Measurements from ENCODE around the gene SLC22A23.
"Not testable (repeated sequence)": the region's sequence is repeated elsewhere in the genome, so short reads cannot be mapped to it uniquely, and the experiment has no call there.

SLC22A23 gene

DNA sequence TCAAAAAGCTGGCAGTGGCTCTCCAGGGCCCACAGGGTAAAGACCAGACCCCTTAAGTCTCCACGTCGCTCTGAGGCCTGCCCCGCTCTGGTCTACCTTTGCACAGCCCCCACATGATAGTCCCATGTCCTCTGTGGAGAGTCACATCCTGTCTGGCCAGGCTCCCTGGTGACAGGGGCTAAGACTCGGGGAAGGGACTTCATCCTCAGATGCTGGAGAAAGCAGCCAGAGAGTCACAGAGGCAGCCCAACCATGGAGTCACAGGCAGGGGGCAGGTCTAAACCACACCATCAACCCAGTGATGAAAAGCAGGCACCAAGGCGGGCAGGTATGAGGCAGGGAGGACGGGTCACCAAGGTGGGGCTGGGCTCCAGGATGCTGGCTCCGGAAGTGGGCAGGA, 62.2 kb downstream of the SLC22A23 start:
- H3K4me3 ChIP-seq (ENCODE audit: low read length), result no peak overlapping the region
- no peak for DNase-seq (ENCODE audit: low read depth, low spot score)

DNA sequence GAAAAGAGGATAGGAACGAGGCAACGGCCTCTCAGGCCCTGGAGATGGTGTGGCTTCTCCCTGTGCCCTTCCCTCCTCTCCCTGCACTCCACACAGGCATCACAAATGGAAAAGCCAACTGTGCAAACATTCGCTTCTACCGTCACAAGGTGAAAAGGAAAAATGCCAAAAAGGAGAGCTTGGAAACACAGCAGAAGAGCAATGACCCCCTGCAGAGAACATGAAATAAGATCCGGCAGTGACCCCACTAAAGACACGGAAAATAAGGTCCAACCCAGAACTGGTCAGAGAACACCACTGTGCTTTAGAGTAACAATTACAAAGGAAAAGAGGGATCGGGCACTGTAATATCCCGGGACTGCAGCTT, 63.0 kb downstream of the SLC22A23 start:
- no peak overlapping the region for H3K4me3 ChIP-seq (ENCODE audit: low read length)
- DNase-seq (ENCODE audit: low read depth, low spot score), result no peak

DNA sequence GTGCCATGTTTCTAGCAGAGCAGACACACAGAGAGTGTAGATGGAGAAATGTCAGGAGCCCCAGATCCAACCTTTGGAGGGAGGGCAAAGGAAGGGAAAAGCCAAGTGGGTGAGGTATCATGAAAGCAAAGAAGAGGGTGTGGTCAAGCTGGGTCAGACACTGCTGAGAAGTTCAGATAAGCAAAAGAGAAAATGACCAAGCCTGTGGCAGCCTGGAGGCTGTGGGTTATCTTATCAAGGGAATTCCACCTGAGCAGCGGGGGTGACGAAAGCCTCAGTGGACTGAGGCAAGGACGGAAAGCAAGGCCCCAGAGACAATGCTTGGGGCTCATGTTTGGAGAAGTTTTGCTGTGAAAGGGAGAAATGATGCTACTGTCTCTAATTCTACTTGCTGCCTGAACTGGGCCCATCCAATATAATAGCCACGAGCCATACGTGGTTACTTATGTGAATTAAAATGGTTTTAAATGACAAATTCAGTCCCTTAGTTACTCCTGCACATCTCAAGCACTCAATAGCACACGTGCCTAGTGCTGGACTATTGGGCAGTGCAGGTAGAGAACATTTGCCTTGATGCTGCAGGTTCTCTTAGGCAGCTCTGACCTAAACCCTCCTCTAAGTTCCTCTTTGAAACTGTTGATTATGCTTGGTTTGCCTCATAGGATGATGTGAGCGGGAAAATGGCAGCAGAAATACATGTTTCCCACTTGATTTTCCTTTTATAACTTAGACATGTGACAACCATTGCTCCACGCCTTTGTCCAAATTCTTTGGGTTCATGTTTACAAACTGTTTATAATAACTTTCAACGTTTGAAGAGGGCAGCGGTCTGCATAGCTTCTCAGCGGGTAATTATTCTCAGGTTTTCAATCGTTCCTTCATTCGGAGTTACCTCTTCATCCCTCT, 63.7 kb downstream of the SLC22A23 start:
- no peak for DNase-seq (ENCODE audit: low read depth, low spot score)
- H3K4me3 ChIP-seq (ENCODE audit: low read length), result no peak overlapping the region

DNA sequence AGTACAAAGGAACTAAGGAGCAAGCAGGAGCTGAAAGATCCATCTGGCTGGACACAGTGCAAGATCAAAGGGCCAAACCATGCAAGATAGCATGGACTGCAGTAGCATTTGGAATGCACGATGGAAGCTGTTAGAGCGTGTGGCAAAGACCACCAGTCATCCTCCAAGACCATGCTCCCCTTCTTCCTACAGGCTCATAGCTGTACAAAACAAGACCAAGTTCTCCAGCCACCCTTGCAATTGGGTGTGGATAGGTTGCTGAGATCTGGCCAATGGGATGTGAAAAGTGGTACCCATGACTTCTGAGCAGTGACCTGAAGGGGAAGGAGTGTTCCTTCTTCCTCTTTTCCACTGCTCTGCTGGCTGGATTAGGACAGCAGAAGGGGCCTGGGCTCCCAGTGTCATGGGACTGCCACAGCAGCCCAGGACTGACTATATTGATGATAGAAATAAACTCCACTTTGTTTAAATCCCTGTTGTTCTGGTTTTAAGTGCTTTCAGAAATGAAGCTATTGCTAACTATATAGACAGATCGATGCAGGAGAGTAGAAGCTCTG, 64.9 kb downstream of the SLC22A23 start:
- no peak overlapping the region for H3K4me3 ChIP-seq (ENCODE audit: low read length)

DNA sequence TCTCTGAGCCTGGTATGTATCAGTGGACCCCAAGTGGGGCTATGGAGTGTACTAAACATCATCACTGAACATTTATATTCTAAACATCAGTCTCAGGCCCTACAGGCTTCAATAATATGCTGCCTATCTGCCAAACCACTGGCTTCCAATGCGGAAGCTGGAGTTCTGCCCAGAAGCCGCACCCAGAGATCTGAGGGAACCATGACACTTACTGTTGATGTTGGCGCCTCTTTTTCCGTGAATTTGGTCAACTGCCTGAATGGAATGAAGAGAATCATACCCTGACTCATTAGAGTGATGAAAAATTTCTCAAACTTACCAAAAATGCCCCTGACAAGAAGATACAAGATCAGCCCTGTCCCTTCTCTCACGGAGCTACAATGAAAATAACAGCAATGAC, 66.2 kb downstream of the SLC22A23 start:
- no peak overlapping the region for H3K4me3 ChIP-seq (ENCODE audit: low read length)
- no peak for DNase-seq (ENCODE audit: low read depth, low spot score)

More for the DNA sequence above, 64.9 kb downstream of the SLC22A23 start:
- DNase-seq (ENCODE audit: low read depth, low spot score), result no peak

DNA sequence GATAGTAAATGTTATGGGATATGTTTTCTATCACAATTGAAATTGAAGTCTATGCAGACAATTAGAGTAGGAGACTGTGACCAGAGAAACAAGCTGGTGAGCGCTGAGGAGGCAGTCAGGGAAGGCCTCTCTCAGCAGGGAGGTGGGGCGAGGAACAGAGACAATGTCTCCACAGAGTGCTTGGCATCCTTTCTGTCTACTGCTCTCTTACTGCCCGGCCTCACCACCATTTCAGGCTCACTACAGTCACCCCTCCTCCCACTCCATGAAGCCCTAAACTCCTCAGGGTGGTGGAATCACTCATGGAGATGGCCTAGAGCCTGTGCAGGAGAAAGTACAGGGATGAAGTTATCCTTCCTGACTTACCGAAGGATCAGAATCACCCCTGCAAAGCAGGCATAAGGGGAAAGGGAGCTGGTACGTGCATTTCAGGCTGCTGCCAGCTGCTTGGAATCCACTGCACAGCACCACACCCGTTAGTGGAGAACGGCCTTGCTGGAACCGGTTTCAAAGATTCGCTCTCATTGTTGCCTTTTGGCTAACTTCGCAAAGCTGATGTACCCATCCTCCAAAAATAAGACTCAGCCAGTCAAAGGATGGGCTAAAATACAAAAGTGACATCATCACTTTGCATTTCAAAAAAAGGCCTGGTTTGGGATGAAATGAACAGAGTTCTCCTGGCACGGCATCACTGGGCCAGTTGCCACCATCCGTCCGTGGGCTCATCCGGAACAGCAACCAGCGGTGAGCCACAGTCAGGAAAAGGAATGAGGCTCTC, 67.3 kb downstream of the SLC22A23 start:
- DNase-seq (ENCODE audit: low read depth, low spot score), result no peak

DNA sequence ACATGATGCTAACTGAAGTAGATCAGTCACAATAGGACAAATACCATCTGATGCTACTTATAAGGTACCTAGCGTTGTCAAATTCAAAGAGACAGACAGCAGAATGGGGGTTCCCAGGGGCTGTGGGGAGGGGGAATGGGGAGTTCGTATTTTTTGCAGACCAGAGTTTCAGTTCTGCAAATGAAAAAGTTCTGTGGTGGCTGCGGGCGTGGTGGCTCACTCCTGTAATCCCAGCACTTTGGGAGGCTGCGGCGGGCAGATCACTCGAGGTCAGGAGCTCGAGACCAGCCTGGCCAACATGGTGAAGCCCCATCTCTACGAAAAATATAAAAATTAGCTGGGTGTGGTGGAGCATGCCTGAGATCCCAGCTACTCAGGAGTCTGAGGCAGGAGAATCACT, 68.1 kb downstream of the SLC22A23 start:
- no peak for DNase-seq (ENCODE audit: low read depth, low spot score)
- H3K4me3 ChIP-seq (ENCODE audit: low read length), result no peak overlapping the region

More for the DNA sequence above, 67.3 kb downstream of the SLC22A23 start:
- no peak overlapping the region for H3K4me3 ChIP-seq (ENCODE audit: low read length)

DNA sequence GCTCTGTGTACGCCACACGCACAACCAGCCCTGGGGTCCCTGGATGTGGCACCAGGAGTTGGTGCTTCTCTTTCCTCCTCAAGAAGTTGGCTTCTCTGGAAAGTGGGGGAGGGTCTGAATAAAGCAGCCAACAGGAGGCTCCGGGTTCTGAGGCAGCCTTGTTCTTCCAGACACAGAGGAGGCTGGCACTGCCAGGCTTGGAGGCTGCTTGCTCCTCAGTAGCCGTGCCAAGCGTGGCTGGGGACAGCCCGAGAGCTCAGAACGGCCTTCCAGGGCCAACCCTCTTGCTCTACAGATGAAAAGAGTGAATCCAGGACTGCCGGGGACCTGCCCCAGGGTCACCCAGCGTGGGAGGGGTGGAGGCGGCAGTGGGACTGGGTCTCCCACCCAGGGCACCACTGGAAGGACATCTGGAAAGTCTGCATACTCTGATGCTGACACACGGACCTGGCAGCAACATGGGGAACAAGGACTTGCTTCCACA, 70.4 kb downstream of the SLC22A23 start:
- no peak overlapping the region for H3K4me3 ChIP-seq (ENCODE audit: low read length)
- DNase-seq (ENCODE audit: low read depth, low spot score), result no peak

DNA sequence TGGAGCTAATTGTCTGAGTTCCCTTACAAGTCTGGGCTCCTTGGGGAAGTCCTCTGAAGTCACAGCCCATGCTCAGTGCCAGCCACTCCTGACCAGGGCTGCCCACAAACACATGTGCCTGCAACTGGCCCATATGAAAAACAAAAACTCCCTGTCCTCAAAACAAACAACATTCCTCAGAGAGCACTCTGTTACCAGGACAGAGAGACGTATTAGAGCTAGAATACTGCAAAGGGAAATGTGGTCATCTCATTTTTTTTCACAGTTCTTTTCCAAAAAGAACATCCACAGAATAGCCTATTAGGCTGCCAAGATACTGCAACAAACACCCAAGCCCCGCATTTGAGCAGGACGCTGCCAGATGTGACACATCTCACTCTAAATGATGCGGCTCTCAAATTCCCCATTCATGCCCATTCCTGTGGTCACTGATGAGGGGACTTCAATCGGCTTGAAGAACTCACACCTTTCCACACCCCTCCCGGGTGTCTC, 71.1 kb downstream of the SLC22A23 start:
- H3K4me3 ChIP-seq (ENCODE audit: low read length), result no peak overlapping the region
- no peak for DNase-seq (ENCODE audit: low read depth, low spot score)

DNA sequence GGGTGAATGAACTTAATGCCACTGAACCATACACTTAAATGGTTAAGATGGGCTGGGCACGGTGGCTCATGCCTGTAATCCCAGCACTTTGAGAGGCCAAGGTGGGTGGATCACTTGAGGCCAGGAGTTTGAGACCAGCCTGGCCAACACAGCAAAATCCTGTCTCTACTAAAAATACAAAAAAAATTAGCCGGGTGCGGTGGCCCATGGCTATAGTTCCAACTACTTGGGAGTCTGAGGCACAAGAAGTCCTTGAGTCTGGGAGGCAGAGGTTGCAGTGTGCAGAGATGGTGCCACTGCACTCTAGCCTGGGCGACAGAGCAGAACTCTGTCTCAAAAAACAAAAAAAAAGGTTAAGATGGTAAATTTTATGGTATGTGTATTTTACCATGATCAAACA, 71.7 kb downstream of the SLC22A23 start:
- DNase-seq (ENCODE audit: low read depth, low spot score); H3K4me3 ChIP-seq (ENCODE audit: low read length): not testable (repeated sequence)

DNA sequence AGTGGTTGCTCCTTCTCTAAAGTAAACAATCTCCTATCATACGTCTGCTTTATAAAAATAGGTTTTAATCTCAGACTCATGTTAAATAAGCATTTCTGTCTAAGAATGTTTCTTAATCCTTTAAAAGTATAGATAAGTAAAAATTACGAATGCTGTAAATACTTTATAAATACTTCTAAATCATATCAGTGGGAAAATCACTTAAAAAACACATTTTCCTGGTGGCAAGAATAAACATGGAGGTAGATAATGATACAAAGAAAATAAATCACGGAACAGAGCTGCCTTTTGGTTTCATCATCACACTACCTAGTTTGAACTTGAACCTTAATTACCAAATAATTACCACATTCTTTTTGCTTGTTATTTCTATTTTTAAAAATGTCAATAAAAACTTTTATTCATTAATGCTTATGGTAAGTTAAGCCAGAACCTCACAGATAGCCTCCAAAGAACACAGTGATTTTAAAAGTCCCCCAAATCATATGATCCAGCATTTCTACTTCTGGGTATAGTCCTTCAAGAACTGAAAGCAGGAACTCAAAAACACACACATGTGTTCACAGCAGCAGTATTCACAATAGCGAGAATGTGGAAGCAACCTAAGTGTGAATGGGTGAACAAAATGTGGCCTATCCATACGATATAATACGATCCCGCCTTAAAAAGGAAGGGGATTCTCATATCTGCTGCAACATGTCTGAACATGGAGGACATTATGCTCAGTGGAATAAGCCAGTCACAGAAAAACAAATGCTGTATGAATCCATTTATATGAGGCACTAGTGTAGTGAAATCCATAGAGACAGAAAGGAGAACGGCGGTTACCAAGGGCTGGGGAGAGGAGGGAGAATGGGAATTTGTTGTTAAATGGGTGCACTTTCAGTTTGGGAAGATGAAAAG, 72.4 kb downstream of the SLC22A23 start:
- DNase-seq (ENCODE audit: low read depth, low spot score), result no peak
- H3K4me3 ChIP-seq (ENCODE audit: low read length), result no peak overlapping the region

DNA sequence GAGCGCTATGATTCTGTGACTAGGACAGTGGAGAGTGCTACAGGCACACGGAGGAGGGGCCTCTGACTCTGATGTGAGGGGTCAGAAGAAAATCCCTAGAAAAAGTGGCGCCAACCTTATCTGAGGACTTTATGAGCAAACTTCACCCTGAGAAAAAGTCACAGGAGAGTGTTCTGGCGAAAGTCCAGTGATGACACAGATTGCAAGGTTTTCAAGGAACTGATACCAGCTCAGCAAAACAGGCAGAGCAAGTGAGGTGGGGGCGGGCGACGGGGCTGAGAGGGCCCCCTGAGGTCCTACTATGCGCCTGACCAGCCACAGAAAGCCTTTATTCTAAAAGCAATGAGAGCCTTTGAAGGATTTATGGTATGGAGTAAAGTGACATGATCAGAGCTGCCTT, 73.3 kb downstream of the SLC22A23 start:
- H3K4me3 ChIP-seq (ENCODE audit: low read length), result no peak overlapping the region
- no peak for DNase-seq (ENCODE audit: low read depth, low spot score)

DNA sequence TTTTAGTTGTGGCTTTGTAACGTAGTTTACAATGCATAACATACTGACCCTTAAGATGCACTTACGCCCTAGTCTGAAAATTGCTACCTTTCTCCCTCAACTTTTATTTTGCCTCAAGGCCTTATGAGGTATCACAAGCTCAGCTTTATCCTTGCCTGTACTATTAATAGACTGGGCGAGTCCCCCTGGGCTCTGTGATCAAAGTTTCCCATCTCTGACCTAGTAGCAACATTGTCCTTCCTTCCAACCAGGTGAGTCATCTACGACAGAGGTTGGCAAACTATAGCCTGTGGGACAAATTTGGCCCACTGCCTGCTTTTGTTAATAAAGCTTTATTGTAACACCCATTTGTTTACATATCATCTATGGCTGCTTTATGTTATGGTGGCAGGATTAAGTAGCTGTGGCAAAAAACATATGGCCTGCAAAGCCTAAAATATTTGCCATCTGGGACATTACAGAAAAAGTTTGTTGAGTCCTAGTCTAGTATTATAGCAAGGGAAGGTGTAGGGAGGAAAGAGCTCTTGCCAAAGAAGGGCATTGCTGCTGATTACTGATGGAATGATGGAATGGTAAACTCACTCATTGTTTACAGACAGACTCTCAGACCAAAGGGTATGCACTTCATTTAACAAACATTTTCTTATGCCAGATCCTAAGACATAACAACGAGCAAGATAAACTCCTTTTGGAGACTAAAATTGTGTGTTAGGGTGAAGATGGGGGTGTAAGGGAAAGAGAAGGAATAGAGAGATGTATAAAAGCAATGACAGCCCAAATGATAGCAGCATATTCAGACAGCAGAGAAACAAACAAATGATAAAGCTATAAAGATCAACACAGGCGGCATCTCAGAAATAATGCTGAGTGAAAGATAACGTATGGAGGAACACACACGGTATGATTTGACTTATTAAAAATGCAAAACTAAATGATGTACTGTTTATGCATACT, 74.2 kb downstream of the SLC22A23 start:
- no peak overlapping the region for H3K4me3 ChIP-seq (ENCODE audit: low read length)
- DNase-seq (ENCODE audit: low read depth, low spot score), result no peak

DNA sequence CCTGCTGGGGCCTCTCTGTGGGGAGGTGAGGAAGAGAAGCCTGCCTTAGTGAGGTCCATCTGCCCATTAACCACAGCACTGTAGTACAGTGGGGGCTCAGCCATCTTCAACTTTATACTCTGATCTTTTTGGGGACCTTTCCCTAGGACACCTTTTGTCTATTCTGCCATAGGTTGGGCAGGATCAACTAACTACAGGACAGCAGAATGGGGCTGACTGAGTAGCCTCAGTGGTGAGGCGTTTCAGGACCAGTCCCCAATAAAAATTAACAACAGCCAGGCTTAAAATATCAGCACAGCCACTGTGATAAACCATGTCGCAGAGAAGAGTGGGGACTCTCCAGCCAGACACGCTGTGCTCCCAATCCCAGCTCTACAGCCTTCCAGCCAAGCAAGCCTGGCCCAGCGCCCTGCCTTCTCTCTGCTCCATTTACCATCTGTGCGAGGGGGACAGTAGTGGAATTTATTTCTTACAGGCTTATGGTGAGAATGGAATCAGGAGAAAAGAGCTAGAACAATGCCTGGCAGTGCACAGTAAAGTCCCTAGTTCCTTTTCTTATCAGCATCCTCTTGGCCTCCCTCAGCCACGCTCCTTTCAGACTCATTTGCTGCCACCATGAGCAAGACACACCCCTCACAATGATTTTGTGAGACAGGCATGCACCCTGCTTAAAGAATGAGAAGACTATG, 75.5 kb downstream of the SLC22A23 start:
- no peak overlapping the region for H3K4me3 ChIP-seq (ENCODE audit: low read length)
- no peak for DNase-seq (ENCODE audit: low read depth, low spot score)

DNA sequence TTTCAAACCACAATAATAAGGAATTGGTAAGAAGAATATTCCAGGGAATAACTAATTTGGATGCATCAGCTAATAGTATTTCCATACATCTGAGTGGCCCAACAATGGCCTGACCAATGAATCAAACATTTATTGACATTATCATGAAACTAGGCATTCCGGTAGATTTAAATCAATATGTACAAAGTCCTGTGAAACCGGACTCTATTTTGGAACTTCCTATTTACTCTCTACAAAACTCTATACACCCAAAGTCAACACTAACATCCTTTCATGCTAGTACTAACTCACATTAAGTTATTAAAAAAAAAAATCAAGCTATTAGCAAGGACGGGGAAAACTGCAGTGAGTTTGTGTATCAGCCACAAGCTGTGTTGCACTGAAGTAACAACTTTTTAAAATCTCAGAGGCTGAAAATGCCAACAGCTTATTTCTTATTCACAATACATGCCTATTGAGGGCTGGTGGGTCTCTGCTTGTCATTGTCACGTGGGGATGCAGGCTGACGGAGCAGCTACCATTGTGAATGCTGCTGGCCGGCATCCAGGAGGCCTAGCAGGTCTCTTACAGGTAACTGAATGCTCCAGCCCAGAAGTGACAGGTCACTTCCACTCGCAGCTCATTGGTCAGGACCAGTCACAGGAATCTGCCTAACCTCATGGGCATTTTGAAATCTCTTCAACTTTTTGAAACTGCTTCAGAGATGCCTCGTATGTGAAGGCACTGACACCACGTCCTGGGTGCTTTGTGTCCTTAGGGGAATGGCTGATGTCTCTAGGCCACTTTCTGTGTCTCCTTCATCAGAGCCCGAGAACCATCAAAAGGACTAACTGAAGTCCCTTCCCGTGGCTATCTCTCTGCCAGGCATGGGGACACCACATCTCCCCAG, 76.3 kb downstream of the SLC22A23 start:
- H3K4me3 ChIP-seq (ENCODE audit: low read length), result no peak overlapping the region
- no peak for DNase-seq (ENCODE audit: low read depth, low spot score)

DNA sequence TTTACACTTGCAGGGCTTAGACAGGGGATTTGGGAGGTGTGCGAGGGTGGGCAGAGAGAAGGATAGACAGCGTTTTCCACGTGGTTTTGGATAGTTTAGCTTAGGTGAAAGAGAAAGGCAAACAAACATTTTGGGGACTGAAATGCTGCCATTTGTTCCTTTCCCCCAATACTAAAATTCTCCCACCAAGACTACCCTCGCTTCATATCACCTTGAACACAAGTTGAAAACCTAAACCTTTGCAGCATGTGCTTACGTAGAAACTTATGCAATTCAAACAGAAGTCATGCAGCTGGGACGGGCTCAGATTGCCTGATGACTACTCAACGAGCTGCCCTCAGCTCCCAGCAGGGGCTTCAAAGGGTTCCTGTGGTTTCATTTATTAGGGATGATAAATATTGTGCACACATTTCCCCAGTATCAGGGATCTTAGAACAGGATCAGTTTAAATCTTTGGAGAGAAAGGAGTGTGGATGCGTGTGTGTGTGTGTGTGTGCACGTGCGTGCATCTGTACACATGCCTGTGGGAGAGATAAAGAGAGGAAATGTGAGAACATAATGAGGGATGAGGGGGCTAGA, 77.3 kb downstream of the SLC22A23 start:
- H3K4me3 ChIP-seq (ENCODE audit: low read length), result no peak overlapping the region
- no peak for DNase-seq (ENCODE audit: low read depth, low spot score)

Measured in Jurkat, Clone E6-1 (cell line).